Measurements from ENCODE around the gene FJX1.

Gene FJX1
- 0 to 0.27 reads per million in 2 donors for total RNA-seq

DNA sequence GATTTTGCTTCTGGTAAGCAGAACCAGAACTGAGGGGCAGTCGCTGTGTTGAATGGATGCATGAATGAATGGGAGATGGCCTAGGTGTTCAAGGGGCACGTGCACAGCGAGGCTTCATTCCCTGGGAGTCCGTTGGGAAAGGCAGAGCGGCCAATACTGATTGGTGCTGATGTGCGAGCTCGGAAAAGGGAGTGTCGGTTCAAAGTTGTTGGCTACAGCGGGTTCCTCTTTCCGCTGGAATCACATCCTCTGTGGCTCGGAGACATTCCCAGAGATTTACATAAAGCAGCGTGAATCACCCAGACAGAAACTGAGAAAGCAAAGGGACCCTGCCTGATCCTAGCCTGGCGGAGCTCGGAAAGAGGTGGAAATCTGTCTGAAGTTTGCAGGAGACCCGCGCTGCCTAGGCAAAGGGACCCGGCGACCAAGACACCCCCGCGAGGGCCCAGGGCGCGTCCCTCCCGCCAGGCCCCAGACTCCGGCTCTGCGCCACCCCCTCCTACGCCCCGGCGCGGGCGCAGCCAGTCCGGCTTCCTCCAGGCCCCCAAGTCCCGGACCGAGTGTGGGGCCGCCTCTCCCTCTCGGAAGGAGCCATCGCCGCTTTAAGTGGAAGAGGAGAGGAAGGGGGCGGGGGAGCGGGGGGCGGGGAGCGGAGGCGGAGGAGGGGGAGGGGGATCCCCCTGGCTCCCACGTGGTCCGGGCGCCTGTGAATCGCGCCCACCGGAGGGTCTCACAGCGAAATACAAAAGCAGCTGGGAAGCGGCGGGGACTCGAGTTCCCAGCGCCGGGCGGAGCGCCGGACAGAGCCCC, at the start of gene FJX1:
FJX1 (plus strand) TSS at position 774 of the 810 bp plus-strand sequence. CDS start 177 bp downstream, outside the sequence.
- DNase-seq, result peak in 1 of 5 experiments; percentile 12

GRCh38 chr11:35571696-35572095, 46.6 kb upstream of the FJX1 start:
- DNase-seq, result no peak

- no peak for DNase-seq
Observed at GRCh38 chr11:35579557-35580396, 38.5 kb upstream of the FJX1 start.

DNA sequence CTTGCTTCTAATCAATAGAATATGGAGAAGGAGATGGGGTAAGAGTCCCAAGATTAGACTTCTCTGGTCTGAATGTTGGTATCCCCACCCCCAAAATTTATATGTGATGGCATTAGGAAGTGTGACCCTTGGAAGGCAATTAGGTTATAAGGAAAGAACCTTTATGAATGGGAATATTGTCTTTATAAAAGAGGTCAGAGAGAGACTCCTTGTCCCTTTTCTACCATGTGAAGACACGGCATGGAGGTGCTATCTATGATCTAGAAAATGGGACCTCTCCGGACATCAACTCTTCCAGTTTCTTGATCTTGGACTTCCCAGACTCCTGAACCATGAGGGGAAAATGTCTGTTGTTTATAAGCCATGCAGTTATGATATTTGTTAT, 37.9 kb upstream of the FJX1 start:
- DNase-seq, result no peak

GRCh38 chr11:35582033-35582432, 36.2 kb upstream of the FJX1 start:
- DNase-seq, result no peak

DNA sequence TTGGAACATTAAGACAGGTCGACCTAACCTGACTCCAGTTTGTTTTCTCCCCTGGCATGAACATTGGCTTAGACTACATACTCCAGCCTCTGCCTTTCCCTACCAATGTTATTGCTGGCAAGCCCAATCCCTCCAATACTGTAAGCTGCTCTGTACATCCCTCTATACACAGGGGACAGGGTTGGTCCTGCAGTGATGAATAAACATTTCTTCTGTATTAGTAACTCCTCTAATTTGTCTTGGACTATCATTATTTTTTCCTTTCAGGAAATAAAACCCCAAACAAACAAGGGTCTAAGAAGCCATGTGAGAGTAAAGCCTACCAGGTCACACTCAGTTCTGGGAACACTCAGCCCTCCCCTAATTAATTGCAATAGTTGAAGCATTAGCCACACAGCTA, 35.1 kb upstream of the FJX1 start:
- DNase-seq, result no peak

- DNase-seq, result no peak
Observed at GRCh38 chr11:35583843-35584242, 34.4 kb upstream of the FJX1 start.

DNA sequence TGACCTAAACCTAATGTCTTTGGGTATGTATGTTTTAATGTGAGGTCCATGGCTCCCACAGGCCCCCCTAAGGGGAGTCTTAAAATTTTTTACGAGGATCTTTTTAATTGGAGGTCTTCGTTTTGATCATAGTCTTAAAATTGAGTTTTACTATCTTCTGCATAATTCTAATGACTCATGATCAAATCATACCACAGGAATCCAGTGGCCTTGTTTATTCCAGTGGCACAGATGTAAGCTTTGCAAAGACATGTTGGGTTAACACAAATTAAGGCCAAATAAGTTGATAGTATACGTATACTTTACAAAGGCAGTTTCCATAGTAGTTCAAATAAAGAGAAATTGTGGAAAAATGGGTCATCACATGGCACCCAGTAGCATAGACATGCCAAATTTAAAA, 33.9 kb upstream of the FJX1 start:
- no peak for DNase-seq

DNA sequence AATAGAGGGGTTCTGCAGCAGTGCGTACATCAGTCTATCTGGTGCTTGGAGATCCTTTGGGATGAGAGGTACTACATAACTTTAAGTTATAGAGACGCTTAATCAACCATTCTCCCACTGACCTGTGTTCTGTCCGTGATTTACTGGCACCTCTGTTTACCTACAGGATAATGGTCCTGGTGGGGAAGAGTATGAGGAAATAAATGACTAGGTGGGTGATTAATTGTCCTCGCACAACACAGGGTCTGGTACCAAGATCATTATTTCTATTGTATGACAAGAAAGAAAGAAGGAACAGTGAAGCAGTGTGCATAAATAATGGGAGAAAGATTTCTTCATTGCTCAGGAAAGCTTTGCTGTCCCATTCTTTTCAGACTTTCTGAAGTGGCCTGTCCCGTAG, 32.8 kb upstream of the FJX1 start:
- DNase-seq, result no peak

DNA sequence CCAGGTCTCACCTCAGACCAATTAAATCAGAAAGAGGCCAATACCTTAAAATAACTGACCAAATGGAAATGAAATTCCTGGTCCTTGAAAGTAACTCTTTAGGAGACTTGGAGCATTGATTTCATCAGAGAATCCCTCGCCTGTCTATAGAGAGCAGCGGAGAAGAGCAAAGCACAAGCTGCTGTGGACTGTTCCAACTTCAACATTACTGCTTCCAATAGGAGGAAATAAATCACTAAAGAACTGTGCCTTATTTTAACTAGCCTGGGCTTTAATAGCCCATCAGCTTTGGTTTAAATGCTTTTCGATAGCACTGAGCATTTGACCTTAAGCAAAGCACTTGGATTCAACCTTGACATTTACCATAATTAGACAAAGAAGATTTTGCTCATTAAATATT, 32.0 kb upstream of the FJX1 start:
- DNase-seq, result no peak

- DNase-seq, result no peak
Observed at GRCh38 chr11:35587972-35588371, 30.3 kb upstream of the FJX1 start.

GRCh38 chr11:35588627-35589026, 29.6 kb upstream of the FJX1 start:
- no peak for DNase-seq

GRCh38 chr11:35589281-35589680, 29.0 kb upstream of the FJX1 start:
- DNase-seq, result no peak

GRCh38 chr11:35590412-35590811, 27.8 kb upstream of the FJX1 start:
- DNase-seq, result no peak

DNA sequence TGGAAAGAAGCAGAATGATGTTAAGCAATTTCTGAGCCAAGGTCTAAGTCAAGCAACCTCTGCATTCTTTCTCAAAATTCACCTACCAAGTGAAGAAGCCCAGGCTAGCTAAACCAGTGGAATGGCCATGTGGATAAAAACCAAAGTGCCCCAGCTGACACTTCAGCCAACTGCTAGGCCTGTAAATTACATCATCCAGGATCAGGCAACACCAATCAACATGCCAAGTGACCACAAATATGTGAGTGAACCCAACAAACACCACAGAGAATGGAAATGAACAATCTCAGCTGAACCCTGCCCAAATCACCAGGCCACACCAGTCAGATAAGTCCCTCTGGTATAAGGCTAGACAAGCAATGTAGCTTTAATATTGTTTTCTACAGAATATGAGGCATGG, 25.1 kb upstream of the FJX1 start:
- no peak for DNase-seq

DNA sequence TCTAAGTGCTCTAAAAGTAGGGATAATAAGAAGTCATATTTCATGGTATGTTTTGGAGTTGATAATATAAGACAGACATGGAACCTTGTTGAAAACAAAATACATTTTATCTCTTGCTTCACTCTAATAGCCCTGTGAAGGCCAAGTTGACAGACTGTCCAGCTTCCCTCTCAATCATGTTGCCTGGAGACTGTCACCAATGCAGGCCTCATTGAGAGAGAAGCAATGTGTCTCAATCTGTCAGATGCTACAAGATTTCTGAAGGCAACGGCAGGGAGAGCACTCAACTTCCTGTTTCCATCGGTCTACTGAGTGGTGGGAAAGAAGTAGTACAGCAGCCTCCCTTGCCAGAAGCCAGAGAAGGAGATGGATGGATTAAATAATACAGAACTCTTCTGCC, 23.6 kb upstream of the FJX1 start:
- DNase-seq, result no peak

GRCh38 chr11:35598254-35599125, 19.8 kb upstream of the FJX1 start:
- DNase-seq, result peak in 1 of 5 experiments; percentile 6

- DNase-seq, result no peak
Observed at GRCh38 chr11:35600331-35600838, 17.9 kb upstream of the FJX1 start.

DNA sequence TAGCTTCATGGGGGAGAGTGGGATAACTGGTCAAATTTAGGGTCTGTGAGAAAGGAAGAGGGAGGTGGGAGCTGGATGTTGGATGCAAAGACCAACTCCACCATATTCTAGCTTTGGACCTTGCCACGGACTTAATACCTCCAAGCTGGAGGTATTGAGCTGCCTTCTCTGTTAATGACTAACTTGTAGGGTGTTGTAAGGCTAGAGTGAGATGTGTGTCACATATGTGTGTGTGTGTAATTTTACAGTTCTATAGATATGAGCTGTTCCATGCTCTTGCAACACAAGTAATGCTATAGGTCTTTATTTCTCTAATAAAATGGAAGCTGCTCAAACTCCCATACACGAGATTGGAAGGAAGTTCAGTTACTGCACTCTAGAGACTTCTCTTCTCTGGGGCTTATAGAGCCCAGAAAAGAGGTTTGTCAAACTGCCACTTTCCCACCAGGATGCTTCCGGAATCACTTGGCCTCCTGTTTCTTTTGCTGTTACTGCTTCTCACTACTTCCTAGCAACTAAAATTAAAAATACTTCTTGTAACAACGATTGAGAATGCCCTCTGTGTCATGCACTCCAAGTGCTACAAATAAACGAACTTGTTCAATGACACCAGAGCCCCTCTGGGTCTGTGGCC, 16.0 kb upstream of the FJX1 start:
- DNase-seq, result no peak

DNA sequence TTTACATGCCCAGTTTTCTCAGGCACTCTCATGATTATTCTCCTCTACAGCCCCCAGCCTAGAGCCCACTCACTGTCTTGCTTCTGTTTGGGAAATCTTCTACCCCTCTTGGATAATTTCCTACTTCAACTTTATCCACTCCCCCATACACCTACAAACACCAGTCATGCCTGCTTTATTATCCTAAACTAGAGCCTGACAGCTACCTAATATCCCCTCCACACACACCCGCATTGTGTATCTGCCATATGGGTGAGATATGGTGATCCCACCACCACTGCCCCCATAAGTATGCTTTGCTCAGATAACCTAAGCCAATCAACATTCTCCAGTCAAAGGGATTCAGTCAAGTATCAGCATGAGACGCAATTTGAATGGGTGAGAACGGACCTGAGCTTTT, 15.3 kb upstream of the FJX1 start:
- no peak for DNase-seq

- no peak for DNase-seq
Observed at GRCh38 chr11:35605706-35606105, 12.6 kb upstream of the FJX1 start.

DNA sequence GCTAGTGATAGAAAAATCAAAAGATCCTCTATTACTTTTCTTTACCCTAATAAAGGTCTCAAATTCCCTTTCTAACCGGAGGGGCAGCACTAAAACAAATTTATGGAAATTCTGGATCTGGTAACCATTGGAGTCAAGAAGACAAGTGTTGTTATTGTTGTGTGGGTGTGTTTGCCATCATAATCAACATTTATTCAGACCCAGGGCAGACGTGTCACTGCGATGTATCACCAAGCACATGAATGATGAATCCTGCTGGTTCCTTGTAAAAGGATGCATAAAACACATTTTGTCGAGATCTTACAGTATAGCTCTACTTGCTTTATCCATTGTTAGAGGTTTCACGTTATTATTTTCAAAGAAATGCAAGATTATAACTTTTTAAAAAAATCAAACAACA, 12.1 kb upstream of the FJX1 start:
- DNase-seq, result no peak
